Activated T-helper 9 cell treated with anti-CD3 and anti-CD28 coated beads, Interleukin-2, amount 50 U/mL, for 16 hours (primary cell): ENCODE measurements around the gene CGB7.
"Not testable (repeated sequence)": the region's sequence is repeated elsewhere in the genome, so short reads cannot be mapped to it uniquely, and the experiment has no call there.

Experiments used
- DNase-seq: peaks from one replicate; pipeline ENCODE4 v3.0.0-alpha.2; 2020; ENCODE audit warnings: low read depth

Gene CGB7

GRCh38 chr19:49073514-49074378, 16.2 kb upstream of the CGB7 start:
- no peak for DNase-seq

- DNase-seq = no peak
Observed at GRCh38 chr19:49071860-49072547, 14.5 kb upstream of the CGB7 start.

GRCh38 chr19:49070416-49070815, 12.9 kb upstream of the CGB7 start:
- DNase-seq = no peak

- no peak for DNase-seq
Observed at GRCh38 chr19:49069026-49069425, 11.5 kb upstream of the CGB7 start.

- no peak for DNase-seq
Observed at GRCh38 chr19:49067554-49067953, 10.0 kb upstream of the CGB7 start.

- DNase-seq = no peak
Observed at GRCh38 chr19:49065905-49066512, 8.5 kb upstream of the CGB7 start.

- no peak for DNase-seq
Observed at GRCh38 chr19:49064768-49065611, 7.4 kb upstream of the CGB7 start, which contains the start of gene NTF4. NTF4 (minus strand) TSS chr19:49064818; CDS start chr19:49061997, 2,821 bp downstream.

- no peak for DNase-seq
Observed at GRCh38 chr19:49064029-49064629, 6.6 kb upstream of the CGB7 start.

GRCh38 chr19:49061445-49061844, 3.9 kb upstream of the CGB7 start:
- DNase-seq = no peak

- no peak for DNase-seq
Observed at GRCh38 chr19:49061000-49061399, 3.5 kb upstream of the CGB7 start.

GRCh38 chr19:49059053-49059452, 1.5 kb upstream of the CGB7 start:
- DNase-seq = no peak

GRCh38 chr19:49058562-49058961, 1.0 kb upstream of the CGB7 start:
- DNase-seq = no peak

GRCh38 chr19:49056902-49057596, 500 bp downstream of the CGB7 start:
- not testable (repeated sequence) for DNase-seq

- DNase-seq = peak; percentile 41
Observed at GRCh38 chr19:49056101-49056901, 1.2 kb downstream of the CGB7 start.

- DNase-seq = not testable (repeated sequence)
Observed at GRCh38 chr19:49050376-49051033, 7.0 kb downstream of the CGB7 start.

GRCh38 chr19:49049834-49050233, 7.7 kb downstream of the CGB7 start:
- not testable (repeated sequence) for DNase-seq

GRCh38 chr19:49049011-49049410, 8.5 kb downstream of the CGB7 start, which contains the start of gene CGB8:
CGB8 (minus strand) TSS chr19:49049111; CDS start chr19:49048739, 372 bp downstream.
- not testable (repeated sequence) for DNase-seq

GRCh38 chr19:49043548-49043947, 14.0 kb downstream of the CGB7 start, which contains the start of gene CGB5:
CGB5 (plus strand) TSS chr19:49043848; CDS start chr19:49044210, 362 bp downstream.
- DNase-seq = not testable (repeated sequence)

- DNase-seq = not testable (repeated sequence)
Observed at GRCh38 chr19:49042666-49043065, 14.9 kb downstream of the CGB7 start.
